A673 (cell line): ENCODE measurements around the gene SLAMF7. TPM values are rescaled to one million over a fixed set of nuclear protein-coding genes. Genes with fewer than 3 reads are reported as not detected.
"Not testable (repeated sequence)": the region's sequence is repeated elsewhere in the genome, so short reads cannot be mapped to it uniquely, and the experiment has no call there.

ENCODE experiments used
- BruUV-seq: library from RNA; stranded (reverse); fragments of 400-500 nt; replicated peaks from 2 replicates; lab custom pipeline; 2021; lab: Mats Ljungman, UMichigan
- CTCF ChIA-PET: fragments of 300-600 bp; sonication (Branson Sonifier 250); formaldehyde crosslinking; loops from one replicate; lab custom pipeline; 2022; ENCODE audit warnings: antibody characterized with exemption; lab: Charles Lee
- POLR2A ChIA-PET: fragments of 300-600 bp; sonication (Branson Sonifier 250); formaldehyde crosslinking; loops from one replicate; lab custom pipeline; 2022; ENCODE audit warnings: antibody characterized with exemption; ENCODE audit not compliant: low non-redundant PET; lab: Charles Lee
- DNase-seq: peaks from one replicate; pipeline ENCODE4 v3.0.0-alpha.2; 2015; ENCODE audit warnings: low spot score
- H3K27ac ChIP-seq: fragments of 200-600 bp; sonication (generic); 2 replicates; pipeline ENCODE4 v1.5.1; 2016; ENCODE audit warnings: mixed run types, low read depth, mild to moderate bottlenecking, mixed read lengths, antibody characterized with exemption, low read length; ENCODE audit not compliant: poor library complexity, severe bottlenecking
- H3K27me3 ChIP-seq: fragments of 200-600 bp; sonication (generic); replicated peaks from 2 replicates; pipeline ENCODE4 v1.6.1; 2017; ENCODE audit warnings: mixed run types, low read depth, mild to moderate bottlenecking, mixed read lengths, antibody characterized with exemption, low read length; ENCODE audit not compliant: insufficient read depth, poor library complexity
- H3K36me3 ChIP-seq: fragments of 200-600 bp; sonication (generic); 2 replicates; pipeline ENCODE4 v1.6.1; 2016; ENCODE audit warnings: mixed run types, mild to moderate bottlenecking, mixed read lengths, antibody characterized with exemption, low read length; ENCODE audit not compliant: insufficient read depth, poor library complexity, severe bottlenecking
- H3K4me1 ChIP-seq: fragments of 200-600 bp; sonication (generic); 2 replicates; pipeline ENCODE4 v1.6.1; 2017; ENCODE audit warnings: mixed run types, mild to moderate bottlenecking, mixed read lengths, antibody characterized with exemption, low read length; ENCODE audit not compliant: insufficient read depth, poor library complexity, severe bottlenecking
- H3K4me3 ChIP-seq: fragments of 200-600 bp; sonication (generic); 2 replicates; pipeline ENCODE4 v1.5.1; 2016; ENCODE audit warnings: low read depth, mixed run types, mild to moderate bottlenecking, mixed read lengths, low read length; ENCODE audit not compliant: poor library complexity, severe bottlenecking
- H3K9me3 ChIP-seq: fragments of 200-600 bp; sonication (generic); 2 replicates; pipeline ENCODE4 v1.6.1; 2016; ENCODE audit warnings: mixed run types, low read depth, mild to moderate bottlenecking, mixed read lengths, antibody characterized with exemption, low read length; ENCODE audit not compliant: poor library complexity, severe bottlenecking
- EZH2 ChIP-seq: fragments of 200-600 bp; sonication (generic); IDR thresholded peaks from 2 replicates; pipeline ENCODE4 v1.6.1; 2017; ENCODE audit warnings: borderline replicate concordance, low read depth, mild to moderate bottlenecking, mixed read lengths, antibody characterized with exemption, low read length; ENCODE audit not compliant: poor library complexity, severe bottlenecking
- intact Hi-C: fragments of 100-400 bp; cut with micrococcal nuclease; formaldehyde crosslinking; loops from one replicate; pipeline ENCODE4 v1.10.0; 2022; ENCODE audit not compliant: unreplicated experiment
- total RNA-seq: library from RNA; stranded (reverse); gene quantifications from 2 replicates; pipeline ENCODE4 v1.2.3, GENCODE V29; 2021
- TF ChIP-seq, protein P1 (sequence below): fragments of 300-800, 200-600 bp; sonication (generic); conservative IDR thresholded peaks from 2 replicates; pipeline ENCODE4 v1.5.1; 2017; ENCODE audit warnings: low read depth, mild to moderate bottlenecking, antibody characterized with exemption, low read length, moderate library complexity, mixed read lengths

SLAMF7 gene
- total RNA-seq, 1 experiment from 2014 or later: not detected

DNA sequence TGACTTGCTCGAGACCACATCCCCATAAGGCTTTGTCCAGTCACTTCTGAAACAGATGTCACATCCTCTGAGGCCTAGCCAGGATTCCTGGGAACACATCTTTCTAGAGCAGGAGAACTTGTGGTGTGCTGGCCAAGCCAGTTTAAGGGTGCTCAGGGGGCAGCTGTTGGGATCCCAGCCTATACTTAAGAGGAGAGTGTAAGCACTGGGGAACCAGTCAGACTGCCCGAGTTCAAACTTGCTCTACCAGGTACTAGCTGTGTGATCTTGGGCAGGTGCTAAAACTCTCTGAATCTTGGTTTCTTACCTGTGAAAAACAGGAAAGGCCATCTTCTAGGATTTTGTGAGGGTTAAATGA lies 41.3 kb downstream of the SLAMF7 start:
- TF ChIP-seq EZH2: no peak
- TF ChIP-seq, protein P1, sequence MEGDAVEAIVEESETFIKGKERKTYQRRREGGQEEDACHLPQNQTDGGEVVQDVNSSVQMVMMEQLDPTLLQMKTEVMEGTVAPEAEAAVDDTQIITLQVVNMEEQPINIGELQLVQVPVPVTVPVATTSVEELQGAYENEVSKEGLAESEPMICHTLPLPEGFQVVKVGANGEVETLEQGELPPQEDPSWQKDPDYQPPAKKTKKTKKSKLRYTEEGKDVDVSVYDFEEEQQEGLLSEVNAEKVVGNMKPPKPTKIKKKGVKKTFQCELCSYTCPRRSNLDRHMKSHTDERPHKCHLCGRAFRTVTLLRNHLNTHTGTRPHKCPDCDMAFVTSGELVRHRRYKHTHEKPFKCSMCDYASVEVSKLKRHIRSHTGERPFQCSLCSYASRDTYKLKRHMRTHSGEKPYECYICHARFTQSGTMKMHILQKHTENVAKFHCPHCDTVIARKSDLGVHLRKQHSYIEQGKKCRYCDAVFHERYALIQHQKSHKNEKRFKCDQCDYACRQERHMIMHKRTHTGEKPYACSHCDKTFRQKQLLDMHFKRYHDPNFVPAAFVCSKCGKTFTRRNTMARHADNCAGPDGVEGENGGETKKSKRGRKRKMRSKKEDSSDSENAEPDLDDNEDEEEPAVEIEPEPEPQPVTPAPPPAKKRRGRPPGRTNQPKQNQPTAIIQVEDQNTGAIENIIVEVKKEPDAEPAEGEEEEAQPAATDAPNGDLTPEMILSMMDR: no peak
- Histone ChIP-seq H3K36me3 (no peaks in the 10 kb centered on the region), H3K27ac (no peak overlapping the region), H3K9me3 (no peaks in the 10 kb centered on the region), H3K27me3 (no peaks in the 10 kb centered on the region), H3K4me1 (no peaks in the 10 kb centered on the region), H3K4me3 (no peak overlapping the region)
- intact Hi-C loops: no loop called here
- ChIA-PET CTCF (interaction anchor here (0.6 kb wide), 1 partner anchor 1701 kb away, joined by 3 read pairs; no protein-coding TSS in a partner anchor), POLR2A (no interaction called here)
- no TSS peak for BruUV-seq
- no peak for DNase-seq

DNA sequence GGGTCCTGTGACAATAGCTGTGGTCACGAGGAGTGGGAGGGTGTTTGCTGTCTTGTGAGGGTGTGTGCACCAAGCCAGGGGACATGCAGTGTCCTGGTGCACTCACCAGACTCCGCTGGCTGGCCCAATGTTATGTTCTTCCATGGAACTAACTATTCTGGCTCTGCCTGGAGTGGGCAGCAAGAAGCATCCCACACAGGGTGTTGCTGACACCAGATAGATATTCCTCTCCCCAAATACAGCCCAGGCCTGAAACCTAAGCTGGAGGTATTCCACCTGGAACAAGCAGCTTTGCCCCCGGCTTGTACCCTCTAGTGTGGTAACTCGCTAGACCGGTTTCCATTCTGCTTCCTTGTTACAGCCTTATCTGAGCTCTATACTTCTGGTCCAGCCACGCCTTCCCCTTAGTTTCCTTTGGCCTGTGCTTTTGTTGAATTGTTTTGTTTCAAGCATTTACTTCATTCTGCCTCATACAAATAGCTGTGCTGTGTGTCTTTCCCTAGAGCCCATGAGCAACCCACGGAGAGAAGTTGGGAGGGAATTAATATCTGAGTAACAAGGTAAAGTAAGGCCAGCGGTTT lies 42.2 kb downstream of the SLAMF7 start:
- no peaks in the 10 kb centered on the region for H3K9me3 ChIP-seq
- no peaks in the 10 kb centered on the region for H3K4me1 ChIP-seq
- no peaks in the 10 kb centered on the region for H3K27me3 ChIP-seq
- ChIA-PET POLR2A (no interaction called here), CTCF (interaction anchor here (1.1 kb wide), 1 partner anchor 48 kb away, joined by 3 read pairs; no protein-coding TSS in a partner anchor)
- intact Hi-C loops: no loop called here
- no peak for DNase-seq
- no peaks in the 10 kb centered on the region for H3K36me3 ChIP-seq
- no peak overlapping the region for H3K4me3 ChIP-seq
- H3K27ac ChIP-seq: no peak overlapping the region
- no peak for TF ChIP-seq EZH2
- TF ChIP-seq, protein P1: no peak
- BruUV-seq: no TSS peak

DNA sequence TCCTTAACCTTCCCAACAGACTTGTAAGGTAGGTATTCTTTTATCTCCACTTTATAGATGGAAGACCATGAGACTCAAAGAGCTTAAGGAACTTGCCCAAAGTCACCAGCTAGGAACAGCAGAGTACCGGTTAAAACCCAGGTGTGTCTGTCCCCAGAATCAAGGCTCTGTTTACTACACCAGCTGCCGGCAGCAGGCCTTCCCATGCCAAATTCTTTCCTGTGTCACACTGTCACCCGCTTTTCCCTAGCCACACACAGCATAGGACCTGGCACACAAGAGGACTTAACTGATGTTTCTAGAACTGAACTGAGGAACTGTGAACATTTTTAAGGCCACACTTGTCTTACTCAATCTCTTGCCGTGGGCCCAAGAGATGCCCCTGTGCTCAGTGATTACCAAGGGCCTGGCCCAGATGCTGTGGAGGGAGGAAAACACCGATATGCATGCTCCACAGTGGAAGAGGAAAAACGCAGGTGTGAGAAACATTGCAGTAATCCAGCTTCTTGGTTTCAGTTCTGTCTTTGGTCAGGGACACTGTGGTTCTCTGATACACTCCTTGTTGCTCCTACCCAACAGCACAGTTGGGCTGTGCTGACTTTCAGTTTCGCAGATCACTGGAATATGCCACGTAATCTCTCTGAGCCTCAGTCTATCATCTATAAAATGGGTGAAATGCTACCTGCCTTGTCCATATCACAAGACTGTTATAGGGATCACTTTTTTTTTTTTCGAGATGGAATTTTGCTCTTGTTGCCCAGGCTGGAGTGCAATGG lies 43.1 kb downstream of the SLAMF7 start:
- no peak for DNase-seq
- TF ChIP-seq, protein P1: no peak
- no peak for TF ChIP-seq EZH2
- ChIA-PET CTCF (interaction anchor here (0.6 to 1.1 kb wide), 2 partner anchors 47 to 53 kb away, joined by 3 to 4 read pairs; no protein-coding TSS in a partner anchor), POLR2A (no interaction called here)
- Histone ChIP-seq H3K27ac (no peak overlapping the region), H3K9me3 (no peaks in the 10 kb centered on the region), H3K36me3 (no peaks in the 10 kb centered on the region), H3K27me3 (no peaks in the 10 kb centered on the region), H3K4me3 (no peak overlapping the region), H3K4me1 (no peaks in the 10 kb centered on the region)
- intact Hi-C loops: no loop called here
- BruUV-seq: no TSS peak

DNA sequence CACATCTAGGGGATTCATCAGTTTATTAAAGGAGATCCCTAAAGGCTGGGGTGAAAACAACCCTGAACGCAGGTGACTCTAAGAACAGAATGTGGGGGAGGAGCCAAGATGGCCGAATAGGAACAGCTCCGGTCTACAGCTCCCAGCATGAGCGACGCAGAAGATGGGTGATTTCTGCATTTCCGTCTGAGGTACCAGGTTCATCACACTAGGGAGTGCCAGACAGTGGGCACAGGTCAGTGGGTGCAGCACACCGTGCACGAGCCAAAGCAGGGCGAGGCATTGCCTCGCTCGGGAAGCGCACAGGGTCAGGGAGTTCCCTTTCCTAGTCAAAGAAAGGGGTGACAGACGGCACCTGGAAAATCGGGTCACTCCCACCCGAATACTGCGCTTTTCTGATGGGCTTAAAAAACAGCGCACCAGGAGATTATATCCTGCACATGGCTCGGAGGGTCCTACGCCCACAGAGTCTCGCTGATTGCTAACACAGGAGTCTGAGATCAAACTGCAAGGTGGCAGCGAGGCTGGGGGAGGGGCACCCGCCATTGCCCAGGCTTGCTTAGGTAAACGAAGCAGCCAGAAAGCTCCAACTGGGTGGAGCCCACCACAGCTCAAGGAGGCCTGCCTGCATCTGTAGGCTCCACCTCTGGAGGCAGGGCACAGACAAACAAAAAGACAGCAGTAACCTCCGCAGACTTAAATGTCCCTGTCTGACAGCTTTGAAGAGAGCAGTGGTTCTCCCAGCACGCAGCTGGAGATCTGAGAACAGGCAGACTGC lies 44.1 kb downstream of the SLAMF7 start:
- H3K27me3 ChIP-seq, CTCF ChIA-PET, POLR2A ChIA-PET, H3K4me1 ChIP-seq, H3K4me3 ChIP-seq, DNase-seq, H3K27ac ChIP-seq, H3K36me3 ChIP-seq, BruUV-seq, H3K9me3 ChIP-seq, intact Hi-C loops: not testable (repeated sequence)
